ENCODE measurements around the gene ZNF174. TPM values are rescaled to one million over a fixed set of nuclear protein-coding genes. Genes with fewer than 3 reads are reported as not detected.

ZNF174 gene
- total RNA-seq, 2 donors from 2014 or later = 11.2 to 19.8 TPM

DNA sequence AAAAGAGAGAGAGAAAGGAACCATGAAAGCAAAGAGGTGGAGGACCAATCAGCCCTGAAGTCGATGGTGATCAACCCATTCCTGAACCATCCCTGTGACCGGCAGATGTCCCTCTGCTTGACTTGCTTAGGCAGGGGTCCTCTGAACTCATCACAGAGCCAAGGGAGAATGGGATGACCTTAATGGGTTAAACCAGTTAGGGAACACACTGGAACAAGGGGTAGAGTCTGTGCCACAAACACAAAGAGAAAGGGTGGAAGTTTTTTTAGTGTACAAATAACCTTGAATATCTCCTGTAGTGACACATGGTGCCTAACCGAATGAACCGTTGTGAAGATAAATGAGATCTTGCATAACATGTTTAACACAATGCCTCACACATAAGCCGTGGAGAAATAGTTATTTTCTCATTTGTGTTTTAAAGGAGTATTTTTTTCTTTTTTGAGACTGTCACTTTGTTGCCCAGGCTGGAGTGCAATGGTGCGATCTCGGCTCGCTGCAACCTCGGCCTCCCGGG is 53.7 kb downstream of the ZNF174 start:
- Histone ChIP-seq H3K36me3 (no peaks in the 10 kb centered on the region), H3K4me1 (replicated peaks) (peaks cover 16% of the 10 kb centered on the region), H3K27me3 (replicated peaks; ENCODE audit: insufficient read depth) (no peaks in the 10 kb centered on the region), H3K4me3 (no peak overlapping the region), H3K9me3 (no peaks in the 10 kb centered on the region), H3K27ac (no peak overlapping the region)
- intact Hi-C loops (cut with DNase I) = no loop called here
- DNase-seq (ENCODE audit: low spot score) = no peak
- TF ChIP-seq POLR2AphosphoS5 (IDR thresholded peaks at IDR 0.05) (no peak), POLR2A (IDR thresholded peaks at IDR 0.05) (no peak)
- TF ChIP-seq, protein P1, sequence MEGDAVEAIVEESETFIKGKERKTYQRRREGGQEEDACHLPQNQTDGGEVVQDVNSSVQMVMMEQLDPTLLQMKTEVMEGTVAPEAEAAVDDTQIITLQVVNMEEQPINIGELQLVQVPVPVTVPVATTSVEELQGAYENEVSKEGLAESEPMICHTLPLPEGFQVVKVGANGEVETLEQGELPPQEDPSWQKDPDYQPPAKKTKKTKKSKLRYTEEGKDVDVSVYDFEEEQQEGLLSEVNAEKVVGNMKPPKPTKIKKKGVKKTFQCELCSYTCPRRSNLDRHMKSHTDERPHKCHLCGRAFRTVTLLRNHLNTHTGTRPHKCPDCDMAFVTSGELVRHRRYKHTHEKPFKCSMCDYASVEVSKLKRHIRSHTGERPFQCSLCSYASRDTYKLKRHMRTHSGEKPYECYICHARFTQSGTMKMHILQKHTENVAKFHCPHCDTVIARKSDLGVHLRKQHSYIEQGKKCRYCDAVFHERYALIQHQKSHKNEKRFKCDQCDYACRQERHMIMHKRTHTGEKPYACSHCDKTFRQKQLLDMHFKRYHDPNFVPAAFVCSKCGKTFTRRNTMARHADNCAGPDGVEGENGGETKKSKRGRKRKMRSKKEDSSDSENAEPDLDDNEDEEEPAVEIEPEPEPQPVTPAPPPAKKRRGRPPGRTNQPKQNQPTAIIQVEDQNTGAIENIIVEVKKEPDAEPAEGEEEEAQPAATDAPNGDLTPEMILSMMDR (IDR thresholded peaks at IDR 0.05) = no peak
- 84% methylated on average over 10 of the region's 10 CpGs for WGBS

- H3K4me3 ChIP-seq = peak overlapping the region; percentile 78 to 81
- DNase-seq (ENCODE audit: low spot score) = peak; percentile 85
- 1% methylated on average over 53 of the region's 83 CpGs for WGBS
- peak overlapping the region; percentile 93 to 97 for H3K27ac ChIP-seq
- intact Hi-C loops (cut with DNase I) = loop anchor here (2.0 kb wide), 2 partner anchors 57 to 193 kb away; partner anchors contain the start of genes ZNF174 and ZSCAN32
- H3K4me1 ChIP-seq (replicated peaks) = peaks cover 21% of the 10 kb centered on the region
- TF ChIP-seq POLR2AphosphoS5 (IDR thresholded peaks at IDR 0.05) (no peak), POLR2A (IDR thresholded peaks at IDR 0.05) (peak; percentile 14)
- TF ChIP-seq, protein P1 (IDR thresholded peaks at IDR 0.05) = peak; percentile 43 to 71 (median 54)
- no peaks in the 10 kb centered on the region for H3K9me3 ChIP-seq
- no peaks in the 10 kb centered on the region for H3K36me3 ChIP-seq
- H3K27me3 ChIP-seq (replicated peaks; ENCODE audit: insufficient read depth) = no peaks in the 10 kb centered on the region
Measured at GRCh38 chr16:3457434-3458252, 56.6 kb downstream of the ZNF174 start.

GRCh38 chr16:3458278-3458851 is 57.4 kb downstream of the ZNF174 start:
- Histone ChIP-seq H3K36me3 (no peaks in the 10 kb centered on the region), H3K4me1 (replicated peaks) (peaks cover 21% of the 10 kb centered on the region), H3K4me3 (peak overlapping the region; percentile 78 to 81), H3K9me3 (no peaks in the 10 kb centered on the region), H3K27ac (peak overlapping the region; percentile 93 to 97), H3K27me3 (replicated peaks; ENCODE audit: insufficient read depth) (no peaks in the 10 kb centered on the region)
- no peak for DNase-seq (ENCODE audit: low spot score)
- intact Hi-C loops (cut with DNase I) = loop anchor here (2.0 kb wide), 1 partner anchor 58 kb away; the partner anchor contains the start of genes ZNF174 and ZSCAN32
- WGBS = 1% methylated on average over 31 of the region's 47 CpGs
- TF ChIP-seq, protein P1 (IDR thresholded peaks at IDR 0.05) = no peak
- TF ChIP-seq POLR2AphosphoS5 (IDR thresholded peaks at IDR 0.05) = no peak

DNA sequence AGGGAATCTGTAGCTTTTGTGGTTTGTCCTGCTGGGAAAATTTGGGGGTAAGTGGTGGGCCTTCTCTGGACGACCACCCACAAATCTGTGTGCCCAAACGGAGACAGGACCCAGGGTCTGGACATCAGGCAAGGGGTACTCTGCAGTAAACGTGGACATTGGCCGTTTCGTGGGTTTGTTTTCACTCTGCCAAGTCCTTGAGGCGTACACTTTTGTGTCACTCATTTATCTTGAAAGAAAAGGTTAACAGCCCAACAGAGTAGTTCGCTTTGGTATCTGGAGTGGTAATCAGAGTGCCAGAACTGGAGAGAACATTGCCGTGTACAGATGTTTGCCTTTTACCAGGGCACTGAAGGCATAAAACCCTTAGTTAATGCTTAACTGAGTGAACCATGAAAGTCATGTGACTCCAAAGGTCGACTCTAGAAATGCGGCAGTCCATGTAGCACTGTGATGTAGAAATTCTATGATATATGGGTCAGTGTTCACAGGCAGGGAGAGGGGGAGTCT is 57.9 kb downstream of the ZNF174 start:
- 2% methylated on average over 10 of the region's 10 CpGs for WGBS
- Histone ChIP-seq H3K27ac (peak overlapping the region; percentile 93 to 97), H3K36me3 (no peaks in the 10 kb centered on the region), H3K4me3 (peak overlapping the region; percentile 78 to 81), H3K27me3 (replicated peaks; ENCODE audit: insufficient read depth) (no peaks in the 10 kb centered on the region), H3K9me3 (no peaks in the 10 kb centered on the region), H3K4me1 (replicated peaks) (peaks cover 21% of the 10 kb centered on the region)
- no peak for DNase-seq (ENCODE audit: low spot score)
- intact Hi-C loops (cut with DNase I) = loop anchor here (2.0 kb wide), 1 partner anchor 58 kb away; the partner anchor contains the start of genes ZNF174 and ZSCAN32
- TF ChIP-seq POLR2A (IDR thresholded peaks at IDR 0.05) = no peak
- no peak for TF ChIP-seq POLR2AphosphoS5 (IDR thresholded peaks at IDR 0.05)
- TF ChIP-seq, protein P1 (IDR thresholded peaks at IDR 0.05) = no peak

Other genes starting within 250 kb of the ZNF174 start
- gene OR1F1, start 213.0 kb upstream of the ZNF174 start, total RNA-seq = not detected
- gene ZNF200, start 166.1 kb upstream of the ZNF174 start, total RNA-seq = 10 to 100 TPM in 1 of 2 donors, 1 to 10 TPM in 1; 8.2 to 18.6 TPM
- gene MEFV, start 144.6 kb upstream of the ZNF174 start, total RNA-seq = 1 to 10 TPM in 1 of 2 donors, under 1 TPM in 1; 0.77 to 5.9 TPM
- 10 to 100 TPM; 51.2 to 88.8 TPM for gene ZNF263, start 117.7 kb upstream of the ZNF174 start, total RNA-seq
- gene TIGD7, start 95.8 kb upstream of the ZNF174 start, total RNA-seq = 10 to 100 TPM in 1 of 2 donors, 1 to 10 TPM in 1; 4.4 to 15.5 TPM
- gene ZNF75A, start 95.7 kb upstream of the ZNF174 start, total RNA-seq = 10 to 100 TPM; 34.9 to 41.5 TPM
- gene OR2C1, start 45.3 kb upstream of the ZNF174 start, total RNA-seq = 1 to 10 TPM in 1 of 2 donors, not detected in 1; 1.1 TPM
- gene ZSCAN32, start 211 bp upstream of the ZNF174 start, total RNA-seq = 10 to 100 TPM; 15.2 to 17.4 TPM
- 1 to 10 TPM; 2.1 to 9.5 TPM for gene ZNF597, start 42.3 kb downstream of the ZNF174 start, total RNA-seq
- gene NAA60, start 42.5 kb downstream of the ZNF174 start, total RNA-seq = 10 to 100 TPM; 48.1 to 99.2 TPM
- gene C16orf90, start 94.3 kb downstream of the ZNF174 start, total RNA-seq = 1 to 10 TPM in 1 of 2 donors, not detected in 1; 1.1 TPM
- gene CLUAP1, start 99.8 kb downstream of the ZNF174 start, total RNA-seq = 10 to 100 TPM; 17.9 to 35.1 TPM
- gene NLRC3, start 176.2 kb downstream of the ZNF174 start, total RNA-seq = under 1 TPM; 0.85 to 0.87 TPM
- gene SLX4, start 210.4 kb downstream of the ZNF174 start, total RNA-seq = 10 to 100 TPM in 1 of 2 donors, 1 to 10 TPM in 1; 4.9 to 14.7 TPM